Liver (tissue), 3 donors: ENCODE data around the gene LGALS9C.
"Not testable (repeated sequence)": the region's sequence is repeated elsewhere in the genome, so short reads cannot be mapped to it uniquely, and the experiment has no call there.

Experiments
- ATF3 ChIP-seq: IDR thresholded peaks from 2 replicates; pipeline ENCODE4 v1.6.1; 2016; ENCODE audit warnings: antibody characterized with exemption
- CTCF ChIP-seq: fragments of 150-350 bp; IDR thresholded peaks from 2 replicates; pipeline ENCODE4 v1.5.1; 2017; ENCODE audit warnings: improper control_type of control experiment, low read depth, low read length; ENCODE audit not compliant: missing input control
- GABPA ChIP-seq, 2 donors: IDR thresholded peaks in 1 of 2; conservative IDR thresholded peaks in 1 of 2; 2 replicates each; pipeline ENCODE4 v1.6.1; 2016; ENCODE audit warnings: antibody characterized with exemption in 2 of 2, mild to moderate bottlenecking in 1 of 2, moderate library complexity in 1 of 2
- JUND ChIP-seq, 2 donors: IDR thresholded peaks; 2 replicates each; pipeline ENCODE4 v1.6.1; 2016; ENCODE audit warnings: antibody characterized with exemption in 2 of 2
- MAX ChIP-seq: IDR thresholded peaks from 2 replicates; pipeline ENCODE4 v1.6.1; 2016; ENCODE audit warnings: antibody characterized with exemption
- REST ChIP-seq: IDR thresholded peaks from 2 replicates; pipeline ENCODE4 v1.6.1; 2016; ENCODE audit warnings: antibody characterized with exemption, mild to moderate bottlenecking
- TAF1 ChIP-seq: conservative IDR thresholded peaks from 2 replicates; pipeline ENCODE4 v1.6.1; 2016; ENCODE audit warnings: antibody characterized with exemption, mild to moderate bottlenecking
- YY1 ChIP-seq: IDR thresholded peaks from 2 replicates; pipeline ENCODE4 v1.6.1; 2016; ENCODE audit warnings: antibody characterized with exemption, mild to moderate bottlenecking
- ZBTB33 ChIP-seq: IDR thresholded peaks from 2 replicates; pipeline ENCODE4 v1.6.1; 2016; ENCODE audit warnings: antibody characterized with exemption
- donor health status: healthy.
- donor health status: healthy.

- not testable (repeated sequence) for TF ChIP-seq CTCF; JUND (IDR thresholded peaks at IDR 0.05); ATF3; REST; TAF1; GABPA (IDR thresholded peaks at IDR 0.05 in 1 of 2, conservative IDR thresholded peaks at IDR 0.05 in 1 of 2); MAX; YY1; ZBTB33
Observed at GRCh38 chr17:18478977-18479595, 2.5 kb downstream of the LGALS9C start.
